Left lobe of liver (tissue), 2 donors: ENCODE results near the gene MRAS. TPM values are rescaled to one million over a fixed set of nuclear protein-coding genes. Genes with fewer than 3 reads are reported as not detected.
A peak's percentile ranks its signal among the peaks of the same experiment; 100 is the strongest.

Experiments used
- ATAC-seq: fragments of 200-7000 bp; cut with Tn5 transposase; one replicate; pipeline ENCODE4 v1.9.1; 2020; ENCODE audit warnings: mild to moderate bottlenecking, moderate library complexity
- DNase-seq: peaks from one replicate; pipeline ENCODE4 v3.0.0-alpha.2; 2020; ENCODE audit warnings: low spot score
- total RNA-seq: library from RNA; stranded (reverse); gene quantifications from one replicate; pipeline ENCODE4 v1.2.1, GENCODE V29; 2021
- donor health status: DM: no; HTN: no; CAD: no; lungs with moderate emphysema.
- donor health status: DM: no; HTN: yes; CAD: no.

MRAS gene
- total RNA-seq, 1 donor from 2014 or later, result 6.1 TPM

GRCh38 chr3:138384976-138385375 is 36.6 kb downstream of the MRAS start:
- ATAC-seq (no peak), DNase-seq (no peak)

GRCh38 chr3:138389144-138389601 is 40.8 kb downstream of the MRAS start:
- DNase-seq (no peak), ATAC-seq (no peak)

GRCh38 chr3:138389841-138390581 is 41.6 kb downstream of the MRAS start:
- DNase-seq, result no peak
- ATAC-seq, result no peak

GRCh38 chr3:138390582-138390932 is 42.2 kb downstream of the MRAS start:
- ATAC-seq (no peak), DNase-seq (no peak)

GRCh38 chr3:138394156-138394555 is 45.8 kb downstream of the MRAS start:
- ATAC-seq (no peak), DNase-seq (no peak)

GRCh38 chr3:138394686-138395085 is 46.3 kb downstream of the MRAS start:
- DNase-seq (no peak), ATAC-seq (no peak)

- ATAC-seq (no peak), DNase-seq (no peak)
Measured at GRCh38 chr3:138395865-138396751, 47.7 kb downstream of the MRAS start.

- ATAC-seq, result no peak
Measured at GRCh38 chr3:138396752-138397410, 48.5 kb downstream of the MRAS start.

GRCh38 chr3:138397983-138398382 is 49.6 kb downstream of the MRAS start:
- peak; percentile 28 for ATAC-seq

More at GRCh38 chr3:138396752-138397410, 48.5 kb downstream of the MRAS start:
- DNase-seq, result no peak

GRCh38 chr3:138398791-138399575 is 50.6 kb downstream of the MRAS start:
- DNase-seq (no peak), ATAC-seq (peak; percentile 53)

More at GRCh38 chr3:138397983-138398382, 49.6 kb downstream of the MRAS start:
- DNase-seq, result no peak

- peak; percentile 68 for ATAC-seq
- DNase-seq, result no peak
Measured at GRCh38 chr3:138399766-138400165, 51.4 kb downstream of the MRAS start.

- peak; percentile 77 for ATAC-seq
- DNase-seq, result no peak
Measured at GRCh38 chr3:138400651-138401070, 52.3 kb downstream of the MRAS start.

GRCh38 chr3:138401834-138402233 is 53.5 kb downstream of the MRAS start:
- ATAC-seq (no peak), DNase-seq (no peak)

- ATAC-seq (no peak), DNase-seq (peak; percentile 24)
Measured at GRCh38 chr3:138404121-138404520, 55.7 kb downstream of the MRAS start.

- no peak for ATAC-seq
- peak; percentile 31 for DNase-seq
Measured at GRCh38 chr3:138405001-138405400, 56.6 kb downstream of the MRAS start.

- ATAC-seq (no peak), DNase-seq (peak; percentile 30)
Measured at GRCh38 chr3:138405486-138405885, 57.1 kb downstream of the MRAS start.

GRCh38 chr3:138406606-138407005 is 58.2 kb downstream of the MRAS start:
- DNase-seq (no peak), ATAC-seq (no peak)

- DNase-seq (no peak), ATAC-seq (no peak)
Measured at GRCh38 chr3:138407236-138407907, 59.0 kb downstream of the MRAS start.

- ATAC-seq (no peak), DNase-seq (no peak)
Measured at GRCh38 chr3:138408751-138409570, 60.6 kb downstream of the MRAS start.
